ENCODE data around the gene RASGRP3. TPM values are rescaled to one million over a fixed set of nuclear protein-coding genes. Genes with fewer than 3 reads are reported as not detected.

The RASGRP3 gene
- total RNA-seq, 1 experiment from 2014 or later: 0.59 TPM

- intact Hi-C loops (cut with micrococcal nuclease): no loop called here
- Histone ChIP-seq H3K9me3 (ENCODE audit: control insufficient read depth in 1 of 2, insufficient read depth in 1 of 2, low read depth in 1 of 2, low read length in 2 of 2) (no peaks in the 10 kb centered on the region), H2AFZ (ENCODE audit: low read depth, low read length, poor library complexity, severe bottlenecking) (no peak overlapping the region), H4K20me1 (ENCODE audit: insufficient read depth) (no peaks in the 10 kb centered on the region), H3K4me2 (ENCODE audit: low read length) (no peak overlapping the region), H3K36me3 (ENCODE audit: control insufficient read depth in 1 of 2, insufficient read depth in 2 of 2, low read length in 2 of 2) (no peaks in the 10 kb centered on the region), H3K9ac (ENCODE audit: low read length) (no peak overlapping the region), H3K27ac (ENCODE audit: low read depth, low read length) (no peak overlapping the region), H3K4me3 (replicated peaks in 1 of 2; ENCODE audit: low read depth in 1 of 2, low read length in 2 of 2) (no peak overlapping the region), H3K4me1 (ENCODE audit: control insufficient read depth in 1 of 2, insufficient read depth in 2 of 2, low read length in 2 of 2) (no peaks in the 10 kb centered on the region), H3K9me2 (ENCODE audit: insufficient read depth) (no peaks in the 10 kb centered on the region), H3K27me3 (ENCODE audit: insufficient read depth, low read length) (no peaks in the 10 kb centered on the region), H3K79me2 (ENCODE audit: insufficient read depth, low read length) (no peaks in the 10 kb centered on the region)
- no TSS peak for BruUV-seq (replicated peaks)
- DNase-seq (ENCODE audit: low read depth, low spot score) (no peak), ATAC-seq (no peak)
- POLR2A ChIA-PET: no interaction called here
- CTCF ChIA-PET: no interaction called here
- TF ChIP-seq FOSL1 (IDR thresholded peaks at IDR 0.05; ENCODE audit: low read depth) (no peak), ZFX (IDR thresholded peaks at IDR 0.05) (no peak), POLR2AphosphoS5 (IDR thresholded peaks at IDR 0.05; ENCODE audit: low read depth, low read length) (no peak), MAX (IDR thresholded peaks at IDR 0.05) (no peak), SIN3A (IDR thresholded peaks at IDR 0.05; ENCODE audit: low read depth) (no peak), ZBTB33 (IDR thresholded peaks at IDR 0.05; ENCODE audit: extremely low read depth, insufficient replicate concordance, low read length) (no peak), ZNF274 (IDR thresholded peaks at IDR 0.05; ENCODE audit: low read depth, low read length) (no peak), SRF (IDR thresholded peaks at IDR 0.05; ENCODE audit: low read depth) (no peak), EZH2phosphoT487 (IDR thresholded peaks at IDR 0.05; ENCODE audit: borderline replicate concordance) (no peak), POLR2A (IDR thresholded peaks at IDR 0.05; ENCODE audit: borderline replicate concordance, extremely low read depth, insufficient read depth, insufficient read length) (no peak), JUND (IDR thresholded peaks at IDR 0.05) (no peak), CEBPB (IDR thresholded peaks at IDR 0.05; ENCODE audit: low read depth) (no peak), SP1 (IDR thresholded peaks at IDR 0.05; ENCODE audit: low read depth) (no peak), YY1 (IDR thresholded peaks at IDR 0.05; ENCODE audit: extremely low read depth, insufficient replicate concordance, low read depth, low read length) (no peak), REST (IDR thresholded peaks at IDR 0.05; ENCODE audit: low read depth) (no peak), CTCF (IDR thresholded peaks at IDR 0.05 in 2 of 3, conservative IDR thresholded peaks at IDR 0.05 in 1 of 3; ENCODE audit: borderline replicate concordance in 1 of 3, insufficient read depth in 1 of 3, low read depth in 2 of 3, low read length in 2 of 3) (no peak), EZH2 (IDR thresholded peaks at IDR 0.05) (no peak), RAD21 (IDR thresholded peaks at IDR 0.05; ENCODE audit: low read depth) (no peak), CBX3 (IDR thresholded peaks at IDR 0.05; ENCODE audit: low read depth) (no peak), TCF7L2 (IDR thresholded peaks at IDR 0.05; ENCODE audit: borderline replicate concordance, extremely low read depth, insufficient read depth, insufficient read length) (no peak)
- RAD21 ChIA-PET (ENCODE audit: low non-redundant PET in 1 of 2, low total read pairs in 2 of 2, uncharacterized antibody in 2 of 2, unreplicated experiment in 2 of 2): no interaction called here
Measured at GRCh38 chr2:33614190-33614589, 137.7 kb downstream of the RASGRP3 start.

Data from HCT116 (cell line).